ENCODE results near the gene DCAKD.

Gene DCAKD

GRCh38 chr17:44977065-44977464, 74.4 kb downstream of the DCAKD start:
- DNase-seq (ENCODE audit: low read depth in 2 of 3, low spot score in 1 of 3), result no peak

DNA sequence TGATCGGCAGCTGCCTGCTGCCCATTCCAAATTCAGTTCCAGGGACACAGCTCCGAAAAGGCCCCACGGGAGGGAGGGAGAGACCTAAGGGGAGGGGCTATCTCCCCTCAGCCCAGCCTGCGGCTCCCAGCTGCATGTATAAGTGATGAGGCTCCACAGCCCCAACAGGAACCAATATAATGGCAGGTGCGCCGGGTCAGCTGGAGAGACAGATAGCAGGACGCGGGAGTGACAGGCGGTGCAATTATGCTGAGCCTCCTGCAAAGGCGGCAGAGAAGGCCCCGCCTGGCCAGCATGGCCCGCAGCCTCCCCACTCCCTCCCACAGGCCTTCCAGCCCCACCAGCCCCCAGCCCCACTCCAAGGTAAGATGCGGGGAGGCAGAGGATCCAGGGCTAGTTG, 75.2 kb downstream of the DCAKD start:
- no peak for DNase-seq (ENCODE audit: low read depth in 2 of 3, low spot score in 1 of 3)
